ENCODE results near the gene NF2.
A peak's percentile ranks its signal among the peaks of the same experiment; 100 is the strongest.

Gene NF2

GRCh38 chr22:29697853-29698598, 94.6 kb downstream of the NF2 start:
- WGBS, result 94% methylated on average over 16 of the region's 16 CpGs
- no peak overlapping the region for H3K4ac ChIP-seq (ENCODE audit: low read depth in 1 of 2, low read length in 2 of 2)
- no peak overlapping the region for H3K9ac ChIP-seq (ENCODE audit: low read length)
- no peak overlapping the region for H2BK15ac ChIP-seq (ENCODE audit: low read depth, poor library complexity, severe bottlenecking)
- DNase-seq, result no peak
- no peak overlapping the region for H3K23ac ChIP-seq (ENCODE audit: low read length in 2 of 2)
- peaks cover 26% of the 10 kb centered on the region for H3K4me1 ChIP-seq (ENCODE audit: control insufficient read depth, insufficient read depth, low read depth, low read length)
- H2AFZ ChIP-seq (ENCODE audit: low read depth, low read length), result no peak overlapping the region
- H2BK5ac ChIP-seq (ENCODE audit: low read depth, low read length, poor library complexity, severe bottlenecking), result no peak overlapping the region
- peaks cover 36 to 58% of the 10 kb centered on the region in 2 experiments for H3K36me3 ChIP-seq (ENCODE audit: control insufficient read depth in 1 of 2, insufficient read depth in 2 of 2, low read depth in 1 of 2, low read length in 2 of 2)
- H4K91ac ChIP-seq (ENCODE audit: low read length), result no peak overlapping the region
- H3K27me3 ChIP-seq (ENCODE audit: control insufficient read depth in 1 of 2, insufficient read depth in 1 of 2, low read length in 2 of 2), result peaks cover 0 to 26% of the 10 kb centered on the region in 2 experiments
- no peak overlapping the region for H4K8ac ChIP-seq (ENCODE audit: low read length)
- H3K18ac ChIP-seq (ENCODE audit: low read depth in 1 of 2, low read length in 2 of 2), result no peak overlapping the region
- no peaks in the 10 kb centered on the region for H3K9me3 ChIP-seq (ENCODE audit: control insufficient read depth, low read length)
- H3K4me2 ChIP-seq (ENCODE audit: low read length, poor library complexity, severe bottlenecking), result no peak overlapping the region
- no peak overlapping the region for H3K14ac ChIP-seq (ENCODE audit: low read length in 2 of 2)
- no peak overlapping the region for H2AK5ac ChIP-seq (ENCODE audit: low read length, severe bottlenecking)
- H3K79me1 ChIP-seq (replicated peaks; ENCODE audit: low read length, poor library complexity, severe bottlenecking), result peaks cover 32% of the 10 kb centered on the region
- H2BK120ac ChIP-seq (ENCODE audit: low read depth, low read length), result no peak overlapping the region
- no peak overlapping the region for H3K27ac ChIP-seq (ENCODE audit: low read length, poor library complexity, severe bottlenecking)
- H2BK12ac ChIP-seq (ENCODE audit: low read length in 2 of 2), result no peak overlapping the region
- no peak overlapping the region for H3K4me3 ChIP-seq (ENCODE audit: insufficient read depth in 1 of 2, low read depth in 1 of 2, low read length in 2 of 2)

- H3K9ac ChIP-seq (ENCODE audit: low read length), result no peak overlapping the region
- H3K23ac ChIP-seq (ENCODE audit: low read length in 2 of 2), result no peak overlapping the region
- peaks cover 0 to 47% of the 10 kb centered on the region in 2 experiments for H3K27me3 ChIP-seq (ENCODE audit: control insufficient read depth in 1 of 2, insufficient read depth in 1 of 2, low read length in 2 of 2)
- H4K91ac ChIP-seq (ENCODE audit: low read length), result no peak overlapping the region
- no peak overlapping the region for H2BK15ac ChIP-seq (ENCODE audit: low read depth, poor library complexity, severe bottlenecking)
- peaks cover 29 to 35% of the 10 kb centered on the region in 2 experiments for H3K36me3 ChIP-seq (ENCODE audit: control insufficient read depth in 1 of 2, insufficient read depth in 2 of 2, low read depth in 1 of 2, low read length in 2 of 2)
- peak overlapping the region; percentile 51 for H2AK5ac ChIP-seq (ENCODE audit: low read length, severe bottlenecking)
- H4K8ac ChIP-seq (ENCODE audit: low read length), result no peak overlapping the region
- H2AFZ ChIP-seq (ENCODE audit: low read depth, low read length), result no peak overlapping the region
- peak overlapping the region in 1 of 2 experiments; percentile 37 for H3K4me3 ChIP-seq (ENCODE audit: insufficient read depth in 1 of 2, low read depth in 1 of 2, low read length in 2 of 2)
- 76% methylated on average over 16 of the region's 19 CpGs for WGBS
- H3K4me2 ChIP-seq (ENCODE audit: low read length, poor library complexity, severe bottlenecking), result no peak overlapping the region
- no peak overlapping the region for H3K14ac ChIP-seq (ENCODE audit: low read length in 2 of 2)
- peak overlapping the region; percentile 2 for H2BK120ac ChIP-seq (ENCODE audit: low read depth, low read length)
- peaks cover 47% of the 10 kb centered on the region for H3K4me1 ChIP-seq (ENCODE audit: control insufficient read depth, insufficient read depth, low read depth, low read length)
- H3K27ac ChIP-seq (ENCODE audit: low read length, poor library complexity, severe bottlenecking), result peak overlapping the region; percentile 30
- DNase-seq, result no peak
- no peak overlapping the region for H2BK12ac ChIP-seq (ENCODE audit: low read length in 2 of 2)
- no peaks in the 10 kb centered on the region for H3K9me3 ChIP-seq (ENCODE audit: control insufficient read depth, low read length)
- H3K4ac ChIP-seq (ENCODE audit: low read depth in 1 of 2, low read length in 2 of 2), result no peak overlapping the region
- peaks cover 17% of the 10 kb centered on the region for H3K79me1 ChIP-seq (replicated peaks; ENCODE audit: low read length, poor library complexity, severe bottlenecking)
- no peak overlapping the region for H2BK5ac ChIP-seq (ENCODE audit: low read depth, low read length, poor library complexity, severe bottlenecking)
- no peak overlapping the region for H3K18ac ChIP-seq (ENCODE audit: low read depth in 1 of 2, low read length in 2 of 2)
Measured at GRCh38 chr22:29700206-29700899, 96.9 kb downstream of the NF2 start.

- Histone ChIP-seq H3K36me3 (ENCODE audit: control insufficient read depth in 1 of 2, insufficient read depth in 2 of 2, low read depth in 1 of 2, low read length in 2 of 2) (peaks cover 24 to 30% of the 10 kb centered on the region in 2 experiments), H3K27ac (ENCODE audit: low read length, poor library complexity, severe bottlenecking) (peak overlapping the region; percentile 0), H3K14ac (ENCODE audit: low read length in 2 of 2) (no peak overlapping the region), H3K4me2 (ENCODE audit: low read length, poor library complexity, severe bottlenecking) (no peak overlapping the region), H3K4me1 (ENCODE audit: control insufficient read depth, insufficient read depth, low read depth, low read length) (peaks cover 51% of the 10 kb centered on the region), H2BK12ac (ENCODE audit: low read length in 2 of 2) (no peak overlapping the region), H3K79me1 (replicated peaks; ENCODE audit: low read length, poor library complexity, severe bottlenecking) (peaks cover 12% of the 10 kb centered on the region), H2AK5ac (ENCODE audit: low read length, severe bottlenecking) (no peak overlapping the region), H3K4ac (ENCODE audit: low read depth in 1 of 2, low read length in 2 of 2) (no peak overlapping the region), H2BK15ac (ENCODE audit: low read depth, poor library complexity, severe bottlenecking) (no peak overlapping the region), H2AFZ (ENCODE audit: low read depth, low read length) (no peak overlapping the region), H3K9ac (ENCODE audit: low read length) (no peak overlapping the region), H3K18ac (ENCODE audit: low read depth in 1 of 2, low read length in 2 of 2) (no peak overlapping the region), H4K8ac (ENCODE audit: low read length) (no peak overlapping the region), H2BK5ac (ENCODE audit: low read depth, low read length, poor library complexity, severe bottlenecking) (no peak overlapping the region), H2BK120ac (ENCODE audit: low read depth, low read length) (no peak overlapping the region), H3K4me3 (ENCODE audit: insufficient read depth in 1 of 2, low read depth in 1 of 2, low read length in 2 of 2) (no peak overlapping the region), H3K23ac (ENCODE audit: low read length in 2 of 2) (no peak overlapping the region), H3K9me3 (ENCODE audit: control insufficient read depth, low read length) (no peaks in the 10 kb centered on the region), H4K91ac (ENCODE audit: low read length) (no peak overlapping the region), H3K27me3 (ENCODE audit: control insufficient read depth in 1 of 2, insufficient read depth in 1 of 2, low read length in 2 of 2) (peaks cover 0 to 51% of the 10 kb centered on the region in 2 experiments)
- 77% methylated on average over 9 of the region's 9 CpGs for WGBS
- no peak for DNase-seq
Measured at GRCh38 chr22:29700900-29701154, 97.4 kb downstream of the NF2 start.

GRCh38 chr22:29701155-29701999, 97.9 kb downstream of the NF2 start:
- H3K79me1 ChIP-seq (replicated peaks; ENCODE audit: low read length, poor library complexity, severe bottlenecking), result peaks cover 9% of the 10 kb centered on the region
- H4K8ac ChIP-seq (ENCODE audit: low read length), result no peak overlapping the region
- H4K91ac ChIP-seq (ENCODE audit: low read length), result no peak overlapping the region
- H3K18ac ChIP-seq (ENCODE audit: low read depth in 1 of 2, low read length in 2 of 2), result no peak overlapping the region
- peaks cover 0 to 57% of the 10 kb centered on the region in 2 experiments for H3K27me3 ChIP-seq (ENCODE audit: control insufficient read depth in 1 of 2, insufficient read depth in 1 of 2, low read length in 2 of 2)
- H2BK120ac ChIP-seq (ENCODE audit: low read depth, low read length), result no peak overlapping the region
- no peak overlapping the region for H3K4ac ChIP-seq (ENCODE audit: low read depth in 1 of 2, low read length in 2 of 2)
- H3K27ac ChIP-seq (ENCODE audit: low read length, poor library complexity, severe bottlenecking), result peak overlapping the region; percentile 11
- H3K4me1 ChIP-seq (ENCODE audit: control insufficient read depth, insufficient read depth, low read depth, low read length), result peaks cover 51% of the 10 kb centered on the region
- H2BK12ac ChIP-seq (ENCODE audit: low read length in 2 of 2), result no peak overlapping the region
- H3K4me3 ChIP-seq (ENCODE audit: insufficient read depth in 1 of 2, low read depth in 1 of 2, low read length in 2 of 2), result no peak overlapping the region
- H2BK5ac ChIP-seq (ENCODE audit: low read depth, low read length, poor library complexity, severe bottlenecking), result no peak overlapping the region
- H3K4me2 ChIP-seq (ENCODE audit: low read length, poor library complexity, severe bottlenecking), result no peak overlapping the region
- no peak overlapping the region for H2AFZ ChIP-seq (ENCODE audit: low read depth, low read length)
- no peaks in the 10 kb centered on the region for H3K9me3 ChIP-seq (ENCODE audit: control insufficient read depth, low read length)
- 37% methylated on average over 14 of the region's 14 CpGs for WGBS
- H2AK5ac ChIP-seq (ENCODE audit: low read length, severe bottlenecking), result no peak overlapping the region
- H3K9ac ChIP-seq (ENCODE audit: low read length), result no peak overlapping the region
- no peak overlapping the region for H2BK15ac ChIP-seq (ENCODE audit: low read depth, poor library complexity, severe bottlenecking)
- H3K23ac ChIP-seq (ENCODE audit: low read length in 2 of 2), result no peak overlapping the region
- no peak overlapping the region for H3K14ac ChIP-seq (ENCODE audit: low read length in 2 of 2)
- DNase-seq, result peak; percentile 32
- H3K36me3 ChIP-seq (ENCODE audit: control insufficient read depth in 1 of 2, insufficient read depth in 2 of 2, low read depth in 1 of 2, low read length in 2 of 2), result peaks cover 21 to 25% of the 10 kb centered on the region in 2 experiments

Measured in mesenchymal stem cell (in vitro differentiated cells and primary cell).